ENCODE data around the gene PAH.

The PAH gene

GRCh38 chr12:102917026-102917787 is at the start of gene PAH:
Gene PAH (minus strand): TSS chr12:102917244. CDS start chr12:102917130, 114 bp downstream.
- TF ChIP-seq, protein P1, sequence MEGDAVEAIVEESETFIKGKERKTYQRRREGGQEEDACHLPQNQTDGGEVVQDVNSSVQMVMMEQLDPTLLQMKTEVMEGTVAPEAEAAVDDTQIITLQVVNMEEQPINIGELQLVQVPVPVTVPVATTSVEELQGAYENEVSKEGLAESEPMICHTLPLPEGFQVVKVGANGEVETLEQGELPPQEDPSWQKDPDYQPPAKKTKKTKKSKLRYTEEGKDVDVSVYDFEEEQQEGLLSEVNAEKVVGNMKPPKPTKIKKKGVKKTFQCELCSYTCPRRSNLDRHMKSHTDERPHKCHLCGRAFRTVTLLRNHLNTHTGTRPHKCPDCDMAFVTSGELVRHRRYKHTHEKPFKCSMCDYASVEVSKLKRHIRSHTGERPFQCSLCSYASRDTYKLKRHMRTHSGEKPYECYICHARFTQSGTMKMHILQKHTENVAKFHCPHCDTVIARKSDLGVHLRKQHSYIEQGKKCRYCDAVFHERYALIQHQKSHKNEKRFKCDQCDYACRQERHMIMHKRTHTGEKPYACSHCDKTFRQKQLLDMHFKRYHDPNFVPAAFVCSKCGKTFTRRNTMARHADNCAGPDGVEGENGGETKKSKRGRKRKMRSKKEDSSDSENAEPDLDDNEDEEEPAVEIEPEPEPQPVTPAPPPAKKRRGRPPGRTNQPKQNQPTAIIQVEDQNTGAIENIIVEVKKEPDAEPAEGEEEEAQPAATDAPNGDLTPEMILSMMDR (conservative IDR thresholded peaks at IDR 0.05) = no peak; the same call in 1 of the 2 replicates
- no peak within 1 kb of the TSS for H3K27ac ChIP-seq

GRCh38 chr12:102966200-102966863 is 49.3 kb upstream of the PAH start:
- H3K27ac ChIP-seq = no peak overlapping the region
- TF ChIP-seq, protein P1 (conservative IDR thresholded peaks at IDR 0.05) = no peak

DNA sequence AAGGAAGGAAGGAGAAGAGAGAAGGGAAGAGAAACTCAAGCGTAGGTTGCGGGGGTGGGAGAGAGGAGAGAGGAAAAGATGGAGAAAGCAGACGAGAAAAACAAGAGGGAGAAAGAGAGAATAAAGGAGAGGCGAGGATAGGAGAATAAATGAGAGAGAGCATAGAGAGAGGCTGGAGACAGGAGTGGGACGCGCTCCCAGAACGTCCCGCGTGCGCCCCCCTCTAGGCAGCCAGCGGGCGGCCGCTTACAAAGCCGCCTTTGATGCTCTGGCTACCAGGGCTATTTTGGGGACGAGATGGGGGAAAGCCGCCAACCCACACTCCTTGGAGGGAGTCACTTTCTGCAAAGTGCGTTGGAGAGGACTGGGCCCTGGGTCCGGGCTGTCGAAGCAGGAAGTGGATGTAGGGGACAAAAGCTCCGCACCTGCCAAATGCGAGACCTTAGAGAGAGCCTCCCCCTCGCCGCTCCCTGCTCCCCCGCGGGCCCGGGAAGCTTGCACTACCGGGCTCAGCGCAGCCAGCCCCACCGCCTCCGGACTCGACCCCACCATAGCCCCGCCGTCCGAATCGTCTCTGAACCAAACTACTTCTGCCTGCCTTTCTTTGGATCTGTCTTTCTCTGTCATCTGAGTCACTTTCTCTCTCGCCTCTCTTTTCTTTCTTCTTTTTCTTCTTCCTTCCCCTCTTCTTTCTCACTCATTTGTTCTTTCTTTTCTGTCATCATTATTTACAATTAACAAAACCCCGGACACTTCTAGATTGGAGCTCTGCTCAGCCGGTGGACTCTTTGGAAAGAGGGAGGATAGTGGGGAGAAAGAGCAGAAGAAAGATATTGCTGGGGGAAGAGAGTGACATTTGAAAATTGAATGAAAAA is 48.5 kb upstream of the PAH start:
- no peak overlapping the region for H3K27ac ChIP-seq
- TF ChIP-seq, protein P1 (conservative IDR thresholded peaks at IDR 0.05) = no peak

GRCh38 chr12:102964872-102965271 is 47.8 kb upstream of the PAH start:
- TF ChIP-seq, protein P1 (conservative IDR thresholded peaks at IDR 0.05) = no peak

DNA sequence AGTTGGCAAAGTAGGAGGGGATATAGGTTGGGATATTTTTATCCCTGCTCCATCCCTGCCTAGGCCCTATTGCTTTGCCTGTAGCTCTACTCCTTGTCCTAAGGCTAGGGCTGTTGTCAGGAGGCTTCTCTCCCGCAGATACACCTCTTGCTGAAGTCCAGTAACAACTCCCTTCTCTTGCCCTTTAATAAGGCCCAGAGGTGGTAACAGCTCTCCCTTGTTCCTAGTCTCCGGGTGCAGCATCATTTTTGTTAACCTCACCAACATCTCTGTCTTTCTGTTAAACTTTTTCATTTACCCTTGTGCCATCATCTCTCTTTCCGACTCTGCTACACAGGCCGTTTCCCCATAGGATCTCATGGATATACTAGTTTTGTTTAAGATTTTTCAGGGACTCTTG is 46.8 kb upstream of the PAH start:
- no peak overlapping the region for H3K27ac ChIP-seq
- TF ChIP-seq, protein P1 (conservative IDR thresholded peaks at IDR 0.05) = no peak

More at GRCh38 chr12:102964872-102965271, 47.8 kb upstream of the PAH start:
- no peak overlapping the region for H3K27ac ChIP-seq

DNA sequence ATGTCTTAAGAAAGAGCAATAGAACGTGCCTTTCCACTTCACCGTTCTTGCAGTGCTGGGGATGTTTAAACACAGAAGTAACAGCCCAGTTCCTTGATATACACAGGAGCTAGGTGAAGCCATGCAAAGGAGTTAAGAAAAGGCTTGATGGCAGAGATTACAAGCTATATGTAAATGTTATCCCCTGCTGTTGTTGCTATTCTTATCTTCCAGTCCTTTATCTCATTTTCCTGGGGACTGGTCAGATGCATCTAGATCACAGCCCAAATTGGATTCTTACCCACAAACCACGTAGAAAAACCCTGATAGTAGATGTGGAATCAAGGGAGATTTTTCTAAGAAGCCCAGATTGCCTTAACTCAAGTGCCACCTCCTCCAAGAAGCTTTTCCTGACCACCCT is 45.9 kb upstream of the PAH start:
- TF ChIP-seq, protein P1 (conservative IDR thresholded peaks at IDR 0.05) = no peak
- no peak overlapping the region for H3K27ac ChIP-seq

GRCh38 chr12:102962532-102962931 is 45.5 kb upstream of the PAH start:
- TF ChIP-seq, protein P1 (conservative IDR thresholded peaks at IDR 0.05) = no peak
- no peak overlapping the region for H3K27ac ChIP-seq
